ENCODE measurements around the gene ZNF76.

Gene ZNF76

GRCh38 chr6:35272005-35272404 lies 12.5 kb downstream of the ZNF76 start:
- no peak for DNase-seq

GRCh38 chr6:35273822-35274559 lies 14.5 kb downstream of the ZNF76 start:
- no peak for DNase-seq

GRCh38 chr6:35275744-35276260 lies 16.3 kb downstream of the ZNF76 start:
- DNase-seq = no peak

GRCh38 chr6:35278708-35279107 lies 19.2 kb downstream of the ZNF76 start:
- no peak for DNase-seq

- no peak for DNase-seq
These were observed 21.4 kb downstream of the ZNF76 start for GRCh38 chr6:35280903-35281302.

GRCh38 chr6:35282472-35282871 lies 22.9 kb downstream of the ZNF76 start:
- no peak for DNase-seq

GRCh38 chr6:35283361-35283760 lies 23.8 kb downstream of the ZNF76 start:
- DNase-seq = no peak

- DNase-seq = no peak
These were observed 28.3 kb downstream of the ZNF76 start for GRCh38 chr6:35287671-35288396.

GRCh38 chr6:35288834-35289233 lies 29.3 kb downstream of the ZNF76 start:
- DNase-seq = no peak

- DNase-seq = no peak
These were observed 32.0 kb downstream of the ZNF76 start for GRCh38 chr6:35291491-35291890.

- no peak for DNase-seq
These were observed 33.0 kb downstream of the ZNF76 start for GRCh38 chr6:35292494-35292893.

- DNase-seq = no peak
These were observed 34.1 kb downstream of the ZNF76 start for GRCh38 chr6:35293681-35294080.

- peak; percentile 18 to 59 for DNase-seq
These were observed 34.9 kb downstream of the ZNF76 start for GRCh38 chr6:35294308-35294945.

- DNase-seq = no peak
These were observed 35.5 kb downstream of the ZNF76 start for GRCh38 chr6:35295036-35295435.

- no peak for DNase-seq
These were observed 36.2 kb downstream of the ZNF76 start for GRCh38 chr6:35295521-35296315.

- no peak for DNase-seq
These were observed 37.5 kb downstream of the ZNF76 start for GRCh38 chr6:35296931-35297600.

GRCh38 chr6:35297601-35298481 lies 38.3 kb downstream of the ZNF76 start, which contains the start of gene DEF6:
DEF6 (plus strand) TSS chr6:35297818; CDS start chr6:35297857, 39 bp downstream.
- DNase-seq = peak; percentile 74 to 92

- no peak for DNase-seq
These were observed 39.1 kb downstream of the ZNF76 start for GRCh38 chr6:35298625-35299140.

GRCh38 chr6:35299674-35300073 lies 40.1 kb downstream of the ZNF76 start:
- DNase-seq = no peak

- no peak for DNase-seq
These were observed 41.3 kb downstream of the ZNF76 start for GRCh38 chr6:35300848-35301247.

Measured in NCI-H2081 (cell line).